Upper lobe of left lung (tissue), 6 donors: Measurements from ENCODE around the gene BCL7C. TPM values are rescaled to one million over a fixed set of nuclear protein-coding genes. Genes with fewer than 3 reads are reported as not detected.

ENCODE experiments used
- ATAC-seq, 2 donors: fragments of 200-7000 bp; cut with Tn5 transposase; one replicate each; pipeline ENCODE4 v1.9.1; 2022; ENCODE audit warnings: mild to moderate bottlenecking in 2 of 2, moderate library complexity in 2 of 2; ENCODE audit not compliant: low FRiP score in 2 of 2
- DNase-seq, 2 donors: peaks; one replicate each; pipeline ENCODE4 v3.0.0-alpha.2; 2019 to 2020
- H3K27ac ChIP-seq, 4 donors: fragments of 200-600 bp; sonication (generic); one replicate each; pipeline ENCODE4 v1.5.1; 2016 to 2019
- H3K27me3 ChIP-seq, 4 donors: fragments of 200-600 bp; sonication (generic); one replicate each; pipeline ENCODE4 v1.5.1; 2017 to 2019
- H3K36me3 ChIP-seq, 4 donors: fragments of 200-600 bp; sonication (generic); one replicate each; pipeline ENCODE4 v1.5.1; 2016 to 2019
- H3K4me1 ChIP-seq, 4 donors: fragments of 200-600 bp; sonication (generic); one replicate each; pipeline ENCODE4 v1.5.1; 2018 to 2019
- H3K4me3 ChIP-seq, 4 donors: fragments of 200-600 bp; sonication (generic); one replicate each; pipeline ENCODE4 v1.5.1; 2017 to 2019; ENCODE audit warnings: mild to moderate bottlenecking in 2 of 4, moderate library complexity in 1 of 4
- H3K9me3 ChIP-seq, 4 donors: fragments of 200-600 bp; sonication (generic); one replicate each; pipeline ENCODE4 v1.5.1; 2018 to 2019
- CTCF ChIP-seq, 6 experiments: fragments of 450-650 bp in 4 of 6; fragments of 200-600 bp in 2 of 6; sonication (generic) in 2 of 6; IDR thresholded peaks; one replicate each; pipeline ENCODE4 v1.5.1; 2016 to 2019; ENCODE audit warnings: antibody characterized with exemption in 6 of 6
- EP300 ChIP-seq, 4 donors: sonication (generic); formaldehyde crosslinking; IDR thresholded peaks; one replicate each; pipeline ENCODE4 v1.5.1; 2017; ENCODE audit warnings: antibody characterized with exemption in 4 of 4, control low read depth in 2 of 4
- POLR2A ChIP-seq, 4 donors: fragments of 450-650 bp; IDR thresholded peaks; one replicate each; pipeline ENCODE4 v1.5.1; 2016 to 2017; ENCODE audit warnings: antibody characterized with exemption in 4 of 4, mild to moderate bottlenecking in 2 of 4
- POLR2AphosphoS5 ChIP-seq, 2 donors: sonication (generic); formaldehyde crosslinking; IDR thresholded peaks; one replicate each; pipeline ENCODE4 v1.5.1; 2017; ENCODE audit warnings: antibody characterized with exemption in 2 of 2
- WGBS, 2 donors: methylation state at CpG; one replicate each; pipeline ENCODE4 v1.1.5; 2017 to 2018; 5-methylcytosine and 5-hydroxymethylcytosine counted together
- total RNA-seq, 6 donors: library from RNA; depleted of rRNA in 4 of 6; stranded (reverse); fragments of >200 nt in 4 of 6; gene quantifications; one replicate each; pipeline versions ENCODE4 v1.1.0 to v1.2.1, GENCODE V29; 2016 to 2021
- donor health status: DM: no; HTN: no; CAD: no; lungs with moderate emphysema.
- donor health status: DM: no; HTN: yes; CAD: no; lungs with severe emphysema.

The BCL7C gene
- total RNA-seq, 6 donors from 2014 or later = 15.7 to 32.8 (median 28.2) TPM

DNA sequence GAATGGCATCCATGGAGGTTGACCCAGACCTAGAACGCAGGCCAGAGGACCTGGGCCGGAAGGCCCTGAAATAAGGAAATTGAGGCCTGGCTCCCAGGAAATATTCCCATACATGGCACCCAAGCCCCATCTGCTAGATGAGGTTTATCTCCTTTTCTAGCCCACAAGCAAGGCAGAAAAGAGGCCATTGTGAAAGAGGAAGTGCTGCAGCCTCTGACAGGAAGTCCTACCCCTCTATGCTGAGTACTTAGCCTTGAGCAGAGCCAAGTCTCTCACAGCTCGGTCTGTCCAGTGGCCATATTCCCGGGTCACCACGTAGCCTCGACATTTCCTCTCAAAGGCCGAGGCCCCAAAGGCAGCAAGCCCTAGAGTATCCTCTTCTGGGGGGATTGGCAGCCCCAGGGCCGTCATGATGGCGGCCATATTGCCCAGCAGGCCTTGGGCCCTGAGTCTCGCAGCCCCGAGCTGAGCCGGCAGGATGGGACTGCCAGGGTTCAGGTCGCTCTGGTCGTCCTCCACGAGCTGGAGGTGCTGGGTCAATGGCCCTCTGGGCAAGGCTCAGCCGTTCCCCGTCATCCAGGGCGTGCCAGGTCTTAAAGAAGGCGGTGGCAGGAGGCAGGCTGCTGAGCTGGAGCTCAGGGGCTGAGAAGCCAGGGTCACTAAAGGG lies 10.4 kb upstream of the BCL7C start:
- Histone ChIP-seq H3K27ac (peak overlapping the region; percentile 85 to 96 (median 90)), H3K4me1 (peaks cover 19 to 36% (median 27%) of the 10 kb centered on the region in 4 donors), H3K9me3 (no peaks in the 10 kb centered on the region), H3K27me3 (no peaks in the 10 kb centered on the region), H3K36me3 (no peaks in the 10 kb centered on the region), H3K4me3 (no peak overlapping the region)
- ATAC-seq (no peak), DNase-seq (peak in 1 of 2 donors; percentile 58)
- 64 to 84% methylated on average over 8 to 18 of the region's 19 CpGs for WGBS, 2 donors
- TF ChIP-seq POLR2A (IDR thresholded peaks at IDR 0.05) (no peak), POLR2AphosphoS5 (IDR thresholded peaks at IDR 0.05) (no peak), EP300 (IDR thresholded peaks at IDR 0.05) (no peak), CTCF (IDR thresholded peaks at IDR 0.05) (no peak)

DNA sequence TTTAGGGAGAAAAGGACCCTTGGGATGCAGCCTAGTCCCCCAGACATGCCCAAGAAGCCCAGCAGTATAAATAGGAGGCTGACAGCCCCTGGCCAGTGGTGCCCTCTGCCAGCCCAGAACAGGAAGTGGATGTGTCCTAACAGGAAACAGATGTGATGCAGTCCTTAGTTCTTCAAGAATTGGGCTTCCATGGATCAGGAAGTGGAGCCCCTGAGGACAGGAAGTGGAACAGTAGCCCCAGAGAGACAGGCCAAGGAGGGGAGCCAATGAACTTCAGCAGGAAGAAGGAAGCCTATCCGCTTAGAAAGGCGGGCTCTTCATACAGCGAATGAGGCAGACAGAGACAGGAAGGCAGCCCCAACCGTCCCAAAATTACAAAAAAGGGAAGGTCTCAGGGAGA lies 9.7 kb upstream of the BCL7C start:
- peak in 1 of 2 donors; percentile 67 for DNase-seq

DNA sequence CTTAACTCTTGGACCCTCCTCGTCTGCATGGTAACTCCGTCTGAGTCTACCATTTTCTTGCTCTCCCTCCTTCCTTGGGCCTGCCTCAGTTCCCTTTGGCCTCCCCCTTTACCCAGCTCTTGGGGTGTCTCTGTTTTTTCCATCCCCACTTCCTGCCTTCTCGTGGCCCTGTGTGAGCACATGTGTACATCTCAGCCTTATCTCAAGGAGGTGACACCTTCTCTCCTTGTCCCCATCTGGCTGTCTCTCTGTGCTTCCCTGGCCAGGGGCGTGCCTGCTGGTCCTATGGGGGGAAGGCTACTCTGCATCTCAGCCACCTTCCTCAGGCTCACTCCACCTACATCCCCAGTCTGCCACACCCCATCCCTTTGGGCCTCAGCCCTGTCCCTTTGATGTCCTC lies 9.1 kb upstream of the BCL7C start:
- Histone ChIP-seq H3K4me3 (peak overlapping the region in 2 of 4 donors; percentile 63 to 67), H3K9me3 (no peaks in the 10 kb centered on the region), H3K4me1 (peaks cover 19 to 36% (median 27%) of the 10 kb centered on the region in 4 donors), H3K36me3 (no peaks in the 10 kb centered on the region), H3K27me3 (no peaks in the 10 kb centered on the region), H3K27ac (peak overlapping the region; percentile 85 to 96 (median 90))
- WGBS, 2 donors = 64 to 70% methylated on average over 4 of the region's 4 CpGs
- ATAC-seq = peak in 1 of 2 donors; percentile 2
- DNase-seq = no peak
- TF ChIP-seq POLR2AphosphoS5 (IDR thresholded peaks at IDR 0.05) = no peak
- TF ChIP-seq EP300 (IDR thresholded peaks at IDR 0.05) = no peak
- no peak for TF ChIP-seq POLR2A (IDR thresholded peaks at IDR 0.05)
- no peak for TF ChIP-seq CTCF (IDR thresholded peaks at IDR 0.05)

More for the DNA sequence above, 9.7 kb upstream of the BCL7C start:
- no peak for TF ChIP-seq EP300 (IDR thresholded peaks at IDR 0.05)
- TF ChIP-seq POLR2A (IDR thresholded peaks at IDR 0.05) = peak in 1 of 4 donors; percentile 33
- TF ChIP-seq POLR2AphosphoS5 (IDR thresholded peaks at IDR 0.05) = peak in 1 of 2 donors; percentile 83
- TF ChIP-seq CTCF (IDR thresholded peaks at IDR 0.05) = no peak
- Histone ChIP-seq H3K4me3 (no peak overlapping the region), H3K27me3 (no peaks in the 10 kb centered on the region), H3K9me3 (no peaks in the 10 kb centered on the region), H3K27ac (peak overlapping the region; percentile 85 to 96 (median 90)), H3K4me1 (peaks cover 19 to 36% (median 27%) of the 10 kb centered on the region in 4 donors), H3K36me3 (no peaks in the 10 kb centered on the region)
- 41 to 53% methylated on average over 4 of the region's 4 CpGs for WGBS, 2 donors
- peak; percentile 63 to 70 for ATAC-seq

GRCh38 chr16:30902029-30902972 lies 8.4 kb upstream of the BCL7C start:
- peak; percentile 83 to 95 for ATAC-seq

More at GRCh38 chr16:30902029-30902972, 8.4 kb upstream of the BCL7C start:
- no peaks in the 10 kb centered on the region for H3K9me3 ChIP-seq
- peak overlapping the region; percentile 85 to 96 (median 90) for H3K27ac ChIP-seq
- peak in 1 of 4 donors; percentile 63 for TF ChIP-seq POLR2A (IDR thresholded peaks at IDR 0.05)
- peak in 1 of 2 donors; percentile 5 for TF ChIP-seq POLR2AphosphoS5 (IDR thresholded peaks at IDR 0.05)
- TF ChIP-seq CTCF (IDR thresholded peaks at IDR 0.05) = peak; percentile 58 to 92 (median 90)
- no peak for TF ChIP-seq EP300 (IDR thresholded peaks at IDR 0.05)
- H3K4me1 ChIP-seq = peaks cover 19 to 40% (median 30%) of the 10 kb centered on the region in 4 donors
- H3K36me3 ChIP-seq = no peaks in the 10 kb centered on the region
- H3K4me3 ChIP-seq = peak overlapping the region; percentile 27 to 67 (median 60)
- WGBS, 2 donors = 12 to 22% methylated on average over 27 to 47 of the region's 99 CpGs
- no peaks in the 10 kb centered on the region for H3K27me3 ChIP-seq
- DNase-seq = peak; percentile 74 to 96
